GM23338 (cell line): Measurements from ENCODE around the gene NRXN2.

ENCODE experiments used
- CREB1 ChIP-seq: fragments of 250-450 bp; sonication (Bioruptor Pico); IDR thresholded peaks from 2 replicates; pipeline ENCODE4 v1.5.0; 2020; ENCODE audit warnings: low read depth, mild to moderate bottlenecking, moderate library complexity
- CTCF ChIP-seq, 2 experiments: fragments of 200-600 bp in 1 of 2; sonication (generic) in 1 of 2; conservative IDR thresholded peaks; 2 replicates each; pipeline versions ENCODE4 v1.5.1 to v1.6.1; 2016 to 2017; ENCODE audit warnings: antibody characterized with exemption in 2 of 2, low read depth in 2 of 2, mild to moderate bottlenecking in 2 of 2, moderate library complexity in 1 of 2
- ETS1 ChIP-seq: IDR thresholded peaks from 2 replicates; pipeline ENCODE4 v1.6.1; 2016; ENCODE audit warnings: antibody characterized with exemption
- EZH2 ChIP-seq: fragments of 200-600 bp; sonication (generic); IDR thresholded peaks from one replicate; pipeline ENCODE4 v1.8.0; 2017; ENCODE audit warnings: antibody characterized with exemption, mild to moderate bottlenecking, low read depth; ENCODE audit not compliant: unreplicated experiment
- EZH2phosphoT487 ChIP-seq: fragments of 200-600 bp; sonication (generic); IDR thresholded peaks from one replicate; pipeline ENCODE4 v1.8.1; 2018; ENCODE audit warnings: antibody characterized with exemption; ENCODE audit not compliant: unreplicated experiment
- JUNB ChIP-seq: IDR thresholded peaks from one replicate; pipeline ENCODE4 v1.6.1; 2016; ENCODE audit warnings: antibody characterized with exemption; ENCODE audit not compliant: unreplicated experiment
- POLR2AphosphoS5 ChIP-seq: IDR thresholded peaks from 2 replicates; pipeline ENCODE4 v1.6.1; 2016; ENCODE audit warnings: antibody characterized with exemption, low read depth
- REST ChIP-seq: IDR thresholded peaks from one replicate; pipeline ENCODE4 v1.6.1; 2018; ENCODE audit warnings: antibody characterized with exemption; ENCODE audit not compliant: unreplicated experiment
- STAT1 ChIP-seq: IDR thresholded peaks from one replicate; pipeline ENCODE4 v1.6.1; 2016; ENCODE audit warnings: antibody characterized with exemption; ENCODE audit not compliant: unreplicated experiment

- no peak for TF ChIP-seq CTCF (conservative IDR thresholded peaks at IDR 0.05; ENCODE audit: low read depth in 2 of 2)
- TF ChIP-seq STAT1, result no peak
- TF ChIP-seq REST, result no peak
- no peak for TF ChIP-seq EZH2
- TF ChIP-seq POLR2AphosphoS5, result no peak
- TF ChIP-seq JUNB, result no peak
- no peak for TF ChIP-seq ETS1
- no peak for TF ChIP-seq CREB1
- TF ChIP-seq EZH2phosphoT487, result no peak
Measured at GRCh38 chr11:64638829-64639228, 84.2 kb downstream of the NRXN2 start.
